GM21360 (cell line): ENCODE measurements around the gene P2RY6.
A peak's percentile ranks its signal among the peaks of the same experiment; 100 is the strongest.

ENCODE experiments used
- ATAC-seq: cut with Tn5 transposase; IDR thresholded peaks from one replicate; pipeline ENCODE4 v1.9.1; 2021; ENCODE audit warnings: mild to moderate bottlenecking, moderate library complexity; ENCODE audit not compliant: unreplicated experiment

The P2RY6 gene

GRCh38 chr11:73293356-73293936 lies 21.3 kb downstream of the P2RY6 start:
- no peak for ATAC-seq

DNA sequence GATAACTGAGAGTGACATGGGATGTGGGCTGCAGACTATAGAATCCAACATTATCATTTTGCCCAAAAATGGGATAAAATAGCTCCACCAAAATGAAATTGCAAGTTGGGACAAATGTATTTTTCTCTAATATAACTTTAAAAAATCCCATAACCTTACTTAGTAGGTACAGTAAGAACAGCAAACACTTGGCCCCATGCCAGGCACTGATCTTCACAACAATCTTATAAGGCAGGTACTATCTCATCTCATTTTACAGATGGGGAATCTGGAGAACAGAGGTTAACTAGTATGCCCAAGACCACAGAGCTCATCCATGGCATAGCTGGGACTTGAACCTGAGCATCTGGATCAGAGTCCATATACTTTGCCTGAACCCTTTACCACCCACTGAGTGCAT lies 22.5 kb downstream of the P2RY6 start:
- no peak for ATAC-seq

- ATAC-seq, result no peak
Measured at GRCh38 chr11:73295241-73295995, 23.3 kb downstream of the P2RY6 start.

DNA sequence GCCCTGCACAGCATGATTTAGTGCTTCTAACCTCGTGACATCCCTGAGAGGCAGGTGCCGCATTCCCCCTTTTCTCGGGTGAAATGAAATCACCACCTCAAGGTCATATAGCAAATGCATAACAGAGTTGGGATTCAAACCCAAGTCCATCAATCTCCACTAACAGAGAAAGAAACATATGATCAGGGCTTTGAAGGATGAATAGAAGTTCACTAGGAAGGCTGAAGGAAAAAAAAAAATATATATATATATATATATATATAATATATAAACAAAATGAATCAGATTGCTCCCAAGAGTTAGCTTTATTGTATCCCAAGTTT lies 23.8 kb downstream of the P2RY6 start:
- no peak for ATAC-seq

DNA sequence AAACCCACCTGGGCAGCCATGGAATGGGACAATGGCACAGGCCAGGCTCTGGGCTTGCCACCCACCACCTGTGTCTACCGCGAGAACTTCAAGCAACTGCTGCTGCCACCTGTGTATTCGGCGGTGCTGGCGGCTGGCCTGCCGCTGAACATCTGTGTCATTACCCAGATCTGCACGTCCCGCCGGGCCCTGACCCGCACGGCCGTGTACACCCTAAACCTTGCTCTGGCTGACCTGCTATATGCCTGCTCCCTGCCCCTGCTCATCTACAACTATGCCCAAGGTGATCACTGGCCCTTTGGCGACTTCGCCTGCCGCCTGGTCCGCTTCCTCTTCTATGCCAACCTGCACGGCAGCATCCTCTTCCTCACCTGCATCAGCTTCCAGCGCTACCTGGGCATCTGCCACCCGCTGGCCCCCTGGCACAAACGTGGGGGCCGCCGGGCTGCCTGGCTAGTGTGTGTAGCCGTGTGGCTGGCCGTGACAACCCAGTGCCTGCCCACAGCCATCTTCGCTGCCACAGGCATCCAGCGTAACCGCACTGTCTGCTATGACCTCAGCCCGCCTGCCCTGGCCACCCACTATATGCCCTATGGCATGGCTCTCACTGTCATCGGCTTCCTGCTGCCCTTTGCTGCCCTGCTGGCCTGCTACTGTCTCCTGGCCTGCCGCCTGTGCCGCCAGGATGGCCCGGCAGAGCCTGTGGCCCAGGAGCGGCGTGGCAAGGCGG lies 24.5 kb downstream of the P2RY6 start:
- no peak for ATAC-seq

GRCh38 chr11:73297231-73297590 lies 25.1 kb downstream of the P2RY6 start:
- no peak for ATAC-seq

GRCh38 chr11:73297702-73298101 lies 25.6 kb downstream of the P2RY6 start:
- no peak for ATAC-seq

- ATAC-seq, result no peak
Measured at GRCh38 chr11:73298233-73298632, 26.1 kb downstream of the P2RY6 start.

- ATAC-seq, result no peak
Measured at GRCh38 chr11:73299751-73300150, 27.6 kb downstream of the P2RY6 start.

DNA sequence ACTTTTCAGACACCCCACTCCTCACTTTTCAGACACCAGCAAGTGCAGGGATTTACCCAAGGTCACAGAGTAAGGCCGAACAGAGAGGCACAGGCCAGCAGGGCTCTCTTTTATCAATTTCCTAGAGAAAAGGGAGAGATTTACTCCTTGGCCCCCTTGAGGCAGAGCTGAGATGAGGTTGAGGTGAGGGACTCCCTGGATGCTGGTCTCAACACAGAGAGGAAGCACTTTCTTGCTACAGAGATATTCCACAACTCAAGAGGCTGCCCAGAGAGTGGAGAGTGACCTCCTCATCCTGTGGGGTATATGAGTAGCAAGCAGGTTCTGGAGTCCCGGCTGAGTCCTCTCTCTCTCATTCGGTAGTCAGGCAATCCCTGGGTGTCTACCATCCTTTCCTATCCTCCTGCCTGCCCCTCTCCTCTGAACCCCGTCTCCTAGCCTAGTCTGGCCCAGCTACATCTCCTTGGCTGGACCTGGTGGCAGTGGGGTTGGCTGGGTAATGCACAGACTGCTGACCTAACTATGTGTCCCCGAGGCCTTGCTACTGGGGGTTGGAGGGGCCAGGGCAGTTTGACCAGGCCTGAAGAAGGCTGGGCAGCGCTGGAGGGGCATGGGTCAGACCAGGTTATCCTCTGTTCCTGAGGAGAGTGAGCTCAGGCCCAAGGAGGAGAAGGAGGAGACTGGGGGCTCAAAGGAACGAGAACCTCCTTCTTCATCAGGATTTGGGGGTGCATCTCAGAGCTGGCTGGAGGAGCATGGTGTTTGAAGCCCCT lies 34.1 kb downstream of the P2RY6 start:
- ATAC-seq, result no peak

GRCh38 chr11:73306977-73307322 lies 34.8 kb downstream of the P2RY6 start:
- no peak for ATAC-seq

GRCh38 chr11:73307323-73308002 lies 35.3 kb downstream of the P2RY6 start:
- peak; percentile 57 for ATAC-seq

GRCh38 chr11:73308003-73308960 lies 36.1 kb downstream of the P2RY6 start, which contains the start of gene ARHGEF17:
ARHGEF17 (plus strand) TSS chr11:73308276; CDS start chr11:73308639, 363 bp downstream.
- ATAC-seq, result peak; percentile 22

GRCh38 chr11:73308961-73309919 lies 37.1 kb downstream of the P2RY6 start:
- no peak for ATAC-seq

DNA sequence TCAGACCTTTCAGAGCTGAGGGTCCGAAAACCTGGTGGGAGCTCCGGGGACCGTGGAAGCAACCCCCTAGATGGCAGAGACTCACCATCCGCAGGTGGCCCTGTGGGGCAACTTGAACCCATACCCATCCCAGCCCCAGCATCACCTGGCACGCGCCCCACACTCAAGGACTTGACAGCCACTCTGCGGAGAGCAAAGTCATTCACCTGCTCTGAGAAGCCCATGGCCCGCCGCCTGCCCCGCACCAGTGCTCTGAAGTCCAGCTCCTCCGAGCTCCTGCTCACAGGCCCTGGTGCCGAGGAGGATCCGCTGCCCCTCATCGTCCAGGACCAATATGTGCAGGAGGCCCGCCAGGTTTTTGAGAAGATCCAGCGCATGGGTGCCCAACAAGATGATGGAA lies 37.9 kb downstream of the P2RY6 start:
- no peak for ATAC-seq

DNA sequence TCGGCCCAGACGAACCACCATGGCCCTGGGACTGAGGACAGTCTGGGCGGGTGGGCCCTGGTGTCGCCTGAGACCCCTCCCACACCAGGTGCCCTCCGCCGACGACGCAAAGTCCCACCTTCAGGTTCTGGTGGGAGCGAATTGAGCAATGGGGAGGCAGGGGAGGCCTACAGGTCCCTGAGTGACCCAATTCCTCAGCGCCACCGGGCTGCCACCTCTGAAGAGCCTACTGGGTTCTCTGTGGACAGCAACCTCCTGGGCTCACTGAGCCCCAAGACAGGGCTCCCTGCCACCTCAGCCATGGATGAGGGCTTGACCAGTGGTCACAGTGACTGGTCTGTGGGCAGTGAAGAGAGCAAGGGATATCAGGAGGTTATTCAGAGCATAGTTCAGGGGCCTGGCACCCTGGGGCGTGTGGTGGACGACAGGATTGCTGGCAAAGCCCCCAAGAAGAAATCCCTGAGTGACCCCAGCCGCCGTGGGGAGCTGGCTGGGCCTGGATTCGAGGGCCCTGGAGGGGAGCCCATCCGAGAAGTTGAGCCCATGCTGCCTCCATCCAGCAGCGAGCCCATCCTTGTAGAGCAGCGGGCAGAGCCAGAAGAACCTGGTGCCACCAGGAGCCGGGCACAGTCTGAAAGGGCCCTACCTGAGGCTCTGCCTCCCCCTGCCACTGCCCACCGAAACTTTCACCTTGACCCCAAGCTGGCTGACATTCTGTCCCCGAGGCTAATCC lies 38.7 kb downstream of the P2RY6 start:
- no peak for ATAC-seq

DNA sequence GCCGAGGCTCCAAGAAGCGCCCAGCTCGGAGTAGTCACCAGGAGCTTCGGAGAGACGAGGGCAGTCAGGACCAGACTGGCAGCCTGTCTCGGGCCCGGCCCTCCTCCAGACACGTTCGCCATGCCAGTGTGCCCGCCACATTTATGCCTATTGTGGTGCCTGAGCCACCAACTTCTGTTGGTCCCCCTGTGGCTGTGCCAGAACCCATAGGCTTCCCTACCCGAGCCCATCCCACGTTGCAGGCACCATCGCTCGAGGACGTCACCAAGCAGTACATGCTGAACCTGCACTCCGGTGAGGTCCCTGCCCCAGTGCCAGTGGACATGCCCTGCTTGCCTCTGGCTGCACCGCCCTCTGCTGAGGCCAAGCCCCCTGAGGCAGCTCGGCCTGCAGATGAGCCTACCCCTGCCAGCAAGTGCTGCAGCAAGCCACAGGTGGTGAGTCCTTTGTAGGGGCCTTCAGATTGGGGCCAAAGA lies 39.3 kb downstream of the P2RY6 start:
- ATAC-seq, result no peak

DNA sequence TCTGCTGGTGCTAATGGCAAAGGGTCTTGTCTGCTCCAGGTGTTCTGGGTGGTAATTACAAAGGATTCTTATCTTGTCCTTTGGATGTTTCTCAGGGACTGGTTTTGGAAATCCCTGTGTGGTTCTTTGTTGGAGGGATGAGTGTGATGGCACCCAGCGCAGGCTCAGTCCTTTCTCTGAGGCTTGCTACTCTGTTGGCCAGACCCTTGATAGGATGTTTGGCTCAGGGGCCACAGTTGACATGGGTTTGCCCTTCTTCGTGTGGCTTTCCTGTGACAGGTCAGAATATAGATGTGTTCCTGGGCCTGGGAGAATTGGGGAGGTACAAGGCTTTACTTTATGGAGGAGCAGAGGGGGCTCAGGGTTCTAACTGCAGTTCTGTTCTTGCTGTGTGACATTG lies 39.9 kb downstream of the P2RY6 start:
- ATAC-seq, result no peak
